Caco-2 (cell line): ENCODE results near the gene PEX12. TPM values are rescaled to one million over a fixed set of nuclear protein-coding genes. Genes with fewer than 3 reads are reported as not detected.

Experiments
- BruUV-seq: library from RNA; stranded (reverse); fragments of 400-500 nt; replicated peaks from 2 replicates; lab custom pipeline; 2021; lab: Mats Ljungman, UMichigan
- CTCF ChIA-PET: fragments of 300-600 bp; sonication (Branson Sonifier 250); formaldehyde crosslinking; loops from one replicate; lab custom pipeline; 2022; ENCODE audit warnings: antibody characterized with exemption; lab: Charles Lee
- POLR2A ChIA-PET: fragments of 300-600 bp; sonication (Branson Sonifier 250); formaldehyde crosslinking; loops from one replicate; lab custom pipeline; 2022; ENCODE audit warnings: antibody characterized with exemption; lab: Charles Lee
- DNase-seq, 2 experiments: peaks; one replicate each; pipeline versions ENCODE4 v3.0.0 to v3.0.0-alpha.2; 2020 to 2022
- H3K27me3 ChIP-seq: replicated peaks from 2 replicates; pipeline ENCODE4 v1.6.0; 2011; ENCODE audit warnings: low read length; ENCODE audit not compliant: control insufficient read depth, insufficient read depth
- H3K36me3 ChIP-seq: 2 replicates; pipeline ENCODE4 v1.5.1; 2011; ENCODE audit warnings: low read length; ENCODE audit not compliant: control insufficient read depth, insufficient read depth
- H3K4me1 ChIP-seq: fragments of 250-450 bp; sonication (Bioruptor Pico); 2 replicates; pipeline ENCODE4 v1.5.1; 2020; ENCODE audit warnings: mild to moderate bottlenecking
- H3K4me3 ChIP-seq: 2 replicates; pipeline ENCODE4 v1.5.1; 2011; ENCODE audit warnings: low read depth, mild to moderate bottlenecking, control low read depth, low read length
- H3K9me3 ChIP-seq: fragments of 250-450 bp; sonication (Bioruptor Pico); 2 replicates; pipeline ENCODE4 v1.5.1; 2020; ENCODE audit warnings: mild to moderate bottlenecking, moderate library complexity
- H3K27ac Mint-ChIP-seq: one replicate; pipeline ENCODE4 v1.8.0; 2022; ENCODE audit warnings: mixed read lengths; ENCODE audit not compliant: unreplicated experiment
- H3K27me3 Mint-ChIP-seq: one replicate; pipeline ENCODE4 v1.8.0; 2022; ENCODE audit warnings: mixed read lengths; ENCODE audit not compliant: insufficient read depth, unreplicated experiment
- H3K36me3 Mint-ChIP-seq: one replicate; pipeline ENCODE4 v1.8.0; 2022; ENCODE audit warnings: mild to moderate bottlenecking, mixed read lengths; ENCODE audit not compliant: insufficient read depth, unreplicated experiment
- H3K4me1 Mint-ChIP-seq: one replicate; pipeline ENCODE4 v1.8.0; 2022; ENCODE audit warnings: low read depth, mixed read lengths; ENCODE audit not compliant: unreplicated experiment
- H3K4me3 Mint-ChIP-seq: one replicate; pipeline ENCODE4 v1.8.0; 2022; ENCODE audit warnings: mild to moderate bottlenecking, moderate library complexity, mixed read lengths; ENCODE audit not compliant: unreplicated experiment
- H3K9me3 Mint-ChIP-seq: one replicate; pipeline ENCODE4 v1.8.0; 2022; ENCODE audit warnings: mixed read lengths; ENCODE audit not compliant: unreplicated experiment
- CTCF ChIP-seq, 2 experiments: fragments of 200-600 bp in 1 of 2; IDR thresholded peaks; 1 replicate in 1 of 2; 2 replicates in 1 of 2; pipeline versions ENCODE4 v1.5.1 to v1.8.0; 2011 to 2022; ENCODE audit warnings: antibody characterized with exemption in 1 of 2, control low read depth in 1 of 2, inconsistent platforms in 1 of 2, low read depth in 1 of 2, low read length in 1 of 2, mild to moderate bottlenecking in 1 of 2, moderate library complexity in 1 of 2; ENCODE audit not compliant: insufficient read depth in 1 of 2, severe bottlenecking in 1 of 2, unreplicated experiment in 1 of 2
- intact Hi-C: fragments of 100-400 bp; cut with micrococcal nuclease; formaldehyde crosslinking; loops from one replicate; pipeline ENCODE4 v1.10.0; 2022; ENCODE audit not compliant: unreplicated experiment
- total RNA-seq: library from RNA; stranded (reverse); gene quantifications from 2 replicates; pipeline ENCODE4 v1.2.3, GENCODE V29; 2022

Gene PEX12
- total RNA-seq, 1 experiment from 2014 or later = 4.8 TPM

DNA sequence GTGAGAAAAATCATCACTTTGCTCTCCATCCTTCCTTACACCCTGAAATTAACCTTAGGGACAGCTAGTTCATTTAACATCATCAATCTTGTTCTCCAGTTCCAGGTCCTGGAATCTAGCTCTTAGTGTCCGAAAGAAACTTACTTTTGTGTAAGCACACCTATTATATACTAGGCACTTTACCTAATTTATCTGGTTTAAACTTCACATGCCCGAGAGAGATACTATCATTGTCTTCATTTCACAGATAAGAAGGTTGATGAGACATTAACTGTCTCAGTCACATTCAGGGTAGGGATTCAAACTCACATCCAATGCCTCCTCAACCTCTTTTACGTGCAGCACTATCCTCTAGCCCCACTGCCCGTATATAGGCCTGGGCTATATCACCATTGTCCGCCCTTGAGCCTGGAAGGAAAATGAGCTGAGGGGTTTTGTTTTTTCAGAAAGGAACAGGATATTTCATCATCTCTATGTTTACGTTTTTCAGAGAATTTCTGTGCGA lies 8.2 kb upstream of the PEX12 start:
- Histone ChIP-seq H3K36me3 (no peaks in the 10 kb centered on the region), H3K9me3 (no peaks in the 10 kb centered on the region), H3K4me3 (peak overlapping the region; percentile 77), H3K4me1 (peaks cover 21% of the 10 kb centered on the region), H3K27me3 (no peaks in the 10 kb centered on the region)
- Mint-ChIP-seq H3K27me3 (no peaks in the 10 kb centered on the region), H3K4me1 (peaks cover 13% of the 10 kb centered on the region), H3K9me3 (no peaks in the 10 kb centered on the region), H3K4me3 (peak overlapping the region; percentile 90), H3K36me3 (peaks cover 11% of the 10 kb centered on the region), H3K27ac (peak overlapping the region; percentile 96)
- CTCF ChIA-PET = interaction anchor here (0.8 to 1.0 kb wide), 2 partner anchors 8 to 47 kb away, joined by 3 to 4 read pairs; partner anchors contain the start of gene PEX12
- no peak for DNase-seq
- TF ChIP-seq CTCF (IDR thresholded peaks at IDR 0.05; ENCODE audit: insufficient read depth in 1 of 2, low read depth in 1 of 2, low read length in 1 of 2, severe bottlenecking in 1 of 2, unreplicated experiment in 1 of 2) = no peak
- intact Hi-C loops = loop anchor here (1.0 to 2.0 kb wide), 3 partner anchors 8 to 222 kb away; partner anchors contain the start of genes PEX12 and TAF15
- POLR2A ChIA-PET = interaction anchor here (0.6 to 4.1 kb wide), 3 partner anchors 8 to 41 kb away, joined by 3 to 51 read pairs (median 6); partner anchors contain the start of gene PEX12
- BruUV-seq = TSS peak; percentile 98

GRCh38 chr17:35584061-35584460 lies 5.7 kb upstream of the PEX12 start:
- TF ChIP-seq CTCF (IDR thresholded peaks at IDR 0.05; ENCODE audit: insufficient read depth in 1 of 2, low read depth in 1 of 2, low read length in 1 of 2, severe bottlenecking in 1 of 2, unreplicated experiment in 1 of 2) = no peak
- Mint-ChIP-seq H3K27me3 (no peaks in the 10 kb centered on the region), H3K4me3 (no peak overlapping the region), H3K4me1 (peaks cover 7% of the 10 kb centered on the region), H3K36me3 (peaks cover 11% of the 10 kb centered on the region), H3K9me3 (no peaks in the 10 kb centered on the region), H3K27ac (no peak overlapping the region)
- H3K27me3 ChIP-seq = no peaks in the 10 kb centered on the region
- BruUV-seq = no TSS peak
- no peak overlapping the region for H3K4me3 ChIP-seq
- no peaks in the 10 kb centered on the region for H3K9me3 ChIP-seq
- no peak for DNase-seq
- no peaks in the 10 kb centered on the region for H3K36me3 ChIP-seq
- intact Hi-C loops = no loop called here
- ChIA-PET CTCF (no interaction called here), POLR2A (no interaction called here)
- H3K4me1 ChIP-seq = peaks cover 11% of the 10 kb centered on the region

GRCh38 chr17:35578929-35579432 lies 610 bp upstream of the PEX12 start:
- ChIA-PET CTCF (interaction anchor here (0.7 to 1.5 kb wide), 3 partner anchors 9 to 229 kb away, joined by 3 to 6 read pairs (median 3); no protein-coding TSS in a partner anchor), POLR2A (interaction anchor here (0.6 to 3.4 kb wide), 6 partner anchors 9 to 487 kb away, joined by 3 to 51 read pairs (median 6); partner anchors contain the start of genes AP2B1 and TAF15)
- intact Hi-C loops = loop anchor here (1.0 kb wide), 2 partner anchors 8 to 12 kb away; partner anchors contain the start of gene AP2B1
- Histone ChIP-seq H3K27me3 (no peaks in the 10 kb centered on the region), H3K9me3 (no peaks in the 10 kb centered on the region), H3K4me3 (peak overlapping the region; percentile 50), H3K4me1 (peaks cover 6% of the 10 kb centered on the region), H3K36me3 (no peaks in the 10 kb centered on the region)
- TSS peak; percentile 67 for BruUV-seq
- no peaks in the 10 kb centered on the region for H3K27me3 Mint-ChIP-seq
- H3K4me3 Mint-ChIP-seq = peak overlapping the region; percentile 100
- no peaks in the 10 kb centered on the region for H3K9me3 Mint-ChIP-seq
- no peak for TF ChIP-seq CTCF (IDR thresholded peaks at IDR 0.05; ENCODE audit: insufficient read depth in 1 of 2, low read depth in 1 of 2, low read length in 1 of 2, severe bottlenecking in 1 of 2, unreplicated experiment in 1 of 2)
- H3K36me3 Mint-ChIP-seq = peaks cover 13% of the 10 kb centered on the region
- peaks cover 5% of the 10 kb centered on the region for H3K4me1 Mint-ChIP-seq
- DNase-seq = no peak
- peak overlapping the region; percentile 100 for H3K27ac Mint-ChIP-seq
